Activated naive CD4-positive, alpha-beta T cell treated with anti-CD3 and anti-CD28 coated beads, Interleukin-2, amount 10 ng/mL, durations not matched to agents 7 days and 5 days (primary cell): Measurements from ENCODE around the gene GFOD2.
"Not testable (repeated sequence)": the region's sequence is repeated elsewhere in the genome, so short reads cannot be mapped to it uniquely, and the experiment has no call there.

Experiments used
- CTCF ChIA-PET: fragments of 350-600 bp; sonication (Branson Sonifier 250); formaldehyde crosslinking; loops from one replicate; lab custom pipeline; 2021; ENCODE audit warnings: antibody characterized with exemption; lab: Charles Lee
- DNase-seq: peaks from one replicate; pipeline ENCODE4 v3.0.0-alpha.2; 2020
- H3K27ac Mint-ChIP-seq: one replicate; pipeline ENCODE4 v1.8.0; 2021; ENCODE audit warnings: mild to moderate bottlenecking, moderate library complexity, mixed read lengths
- H3K27me3 Mint-ChIP-seq: one replicate; pipeline ENCODE4 v1.8.0; 2021; ENCODE audit warnings: mild to moderate bottlenecking, mixed read lengths
- H3K36me3 Mint-ChIP-seq: one replicate; pipeline ENCODE4 v1.8.0; 2021; ENCODE audit warnings: mixed read lengths
- H3K4me1 Mint-ChIP-seq: one replicate; pipeline ENCODE4 v1.8.0; 2021; ENCODE audit warnings: mixed read lengths
- H3K4me3 Mint-ChIP-seq: one replicate; pipeline ENCODE4 v1.8.0; 2021; ENCODE audit warnings: mild to moderate bottlenecking, moderate library complexity, mixed read lengths
- H3K9me3 Mint-ChIP-seq: one replicate; pipeline ENCODE4 v1.8.0; 2021; ENCODE audit warnings: mixed read lengths

GFOD2 gene

GRCh38 chr16:67719048-67719777 lies at the start of gene GFOD2:
Gene GFOD2 (minus strand): TSS chr16:67719316. CDS start chr16:67685715, 33,601 bp downstream.
- DNase-seq = peak; percentile 99
- peaks cover 4% of the 10 kb centered on the region for H3K27me3 Mint-ChIP-seq
- CTCF ChIA-PET = interaction anchor here (0.7 to 1.9 kb wide), 5 partner anchors 10 to 97 kb away, joined by 3 to 7 read pairs (median 4); partner anchors contain the start of gene C16orf86
- peak within 1 kb of the TSS; percentile 94 for H3K4me3 Mint-ChIP-seq
- H3K36me3 Mint-ChIP-seq = peaks cover 6% of the 10 kb centered on the region
- peaks cover 33% of the 10 kb centered on the region for H3K4me1 Mint-ChIP-seq
- peak within 1 kb of the TSS; percentile 96 for H3K27ac Mint-ChIP-seq
- no peaks in the 10 kb centered on the region for H3K9me3 Mint-ChIP-seq

- Mint-ChIP-seq H3K27ac (no peak overlapping the region), H3K36me3 (peaks cover 27% of the 10 kb centered on the region)
Observed at GRCh38 chr16:67767953-67768352, 48.8 kb upstream of the GFOD2 start.

GRCh38 chr16:67766291-67766690 lies 47.2 kb upstream of the GFOD2 start:
- peaks cover 20% of the 10 kb centered on the region for H3K36me3 Mint-ChIP-seq
- CTCF ChIA-PET = no interaction called here

More at GRCh38 chr16:67767953-67768352, 48.8 kb upstream of the GFOD2 start:
- H3K9me3 Mint-ChIP-seq = no peaks in the 10 kb centered on the region
- CTCF ChIA-PET = interaction anchor here (0.6 to 1.0 kb wide), 2 partner anchors 48 to 97 kb away, joined by 4 to 5 read pairs; no protein-coding TSS in a partner anchor
- no peaks in the 10 kb centered on the region for H3K27me3 Mint-ChIP-seq
- H3K4me3 Mint-ChIP-seq = no peak overlapping the region
- DNase-seq = no peak
- H3K4me1 Mint-ChIP-seq = no peaks in the 10 kb centered on the region

GRCh38 chr16:67764158-67764667 lies 45.1 kb upstream of the GFOD2 start:
- Mint-ChIP-seq H3K4me1 (peaks cover 19% of the 10 kb centered on the region), H3K27ac (no peak overlapping the region), H3K36me3 (peaks cover 15% of the 10 kb centered on the region), H3K27me3 (no peaks in the 10 kb centered on the region), H3K9me3 (no peaks in the 10 kb centered on the region), H3K4me3 (no peak overlapping the region)
- CTCF ChIA-PET = no interaction called here
- no peak for DNase-seq

More at GRCh38 chr16:67766291-67766690, 47.2 kb upstream of the GFOD2 start:
- H3K4me1 Mint-ChIP-seq = peaks cover 3% of the 10 kb centered on the region
- no peaks in the 10 kb centered on the region for H3K9me3 Mint-ChIP-seq
- no peaks in the 10 kb centered on the region for H3K27me3 Mint-ChIP-seq
- DNase-seq = no peak
- H3K4me3 Mint-ChIP-seq = no peak overlapping the region
- no peak overlapping the region for H3K27ac Mint-ChIP-seq

- CTCF ChIA-PET = no interaction called here
- Mint-ChIP-seq H3K4me1 (peaks cover 19% of the 10 kb centered on the region), H3K27ac (no peak overlapping the region), H3K36me3 (peaks cover 18% of the 10 kb centered on the region), H3K27me3 (no peaks in the 10 kb centered on the region), H3K9me3 (no peaks in the 10 kb centered on the region), H3K4me3 (no peak overlapping the region)
- DNase-seq = no peak
Observed at GRCh38 chr16:67763066-67763465, 44.0 kb upstream of the GFOD2 start.

GRCh38 chr16:67762385-67762784 lies 43.3 kb upstream of the GFOD2 start:
- Mint-ChIP-seq H3K9me3 (no peaks in the 10 kb centered on the region), H3K36me3 (peaks cover 18% of the 10 kb centered on the region), H3K4me3 (no peak overlapping the region), H3K4me1 (peaks cover 19% of the 10 kb centered on the region), H3K27ac (no peak overlapping the region), H3K27me3 (no peaks in the 10 kb centered on the region)
- CTCF ChIA-PET = no interaction called here
- DNase-seq = no peak

GRCh38 chr16:67761924-67762323 lies 42.8 kb upstream of the GFOD2 start:
- Mint-ChIP-seq H3K4me3 (no peak overlapping the region), H3K27ac (no peak overlapping the region), H3K4me1 (peaks cover 19% of the 10 kb centered on the region), H3K9me3 (no peaks in the 10 kb centered on the region), H3K27me3 (no peaks in the 10 kb centered on the region), H3K36me3 (peaks cover 18% of the 10 kb centered on the region)
- no peak for DNase-seq
- CTCF ChIA-PET = interaction anchor here (0.6 to 1.1 kb wide), 2 partner anchors 40 to 157 kb away, joined by 3 read pairs; no protein-coding TSS in a partner anchor

- no peaks in the 10 kb centered on the region for H3K27me3 Mint-ChIP-seq
- peak overlapping the region; percentile 70 for H3K27ac Mint-ChIP-seq
- H3K9me3 Mint-ChIP-seq = no peaks in the 10 kb centered on the region
- no peak overlapping the region for H3K4me3 Mint-ChIP-seq
- CTCF ChIA-PET = interaction anchor here (1.1 kb wide), 1 partner anchor 41 kb away, joined by 3 read pairs; no protein-coding TSS in a partner anchor
- no peak for DNase-seq
- peaks cover 19% of the 10 kb centered on the region for H3K4me1 Mint-ChIP-seq
- H3K36me3 Mint-ChIP-seq = peaks cover 13% of the 10 kb centered on the region
Observed at GRCh38 chr16:67760956-67761230, 41.8 kb upstream of the GFOD2 start.

- no peak for DNase-seq
- Mint-ChIP-seq H3K27me3 (no peaks in the 10 kb centered on the region), H3K36me3 (peaks cover 13% of the 10 kb centered on the region), H3K4me1 (peaks cover 19% of the 10 kb centered on the region), H3K9me3 (no peaks in the 10 kb centered on the region), H3K27ac (peak overlapping the region; percentile 70), H3K4me3 (no peak overlapping the region)
- CTCF ChIA-PET = no interaction called here
Observed at GRCh38 chr16:67760206-67760955, 41.3 kb upstream of the GFOD2 start.

- DNase-seq = no peak
- no peak overlapping the region for H3K4me3 Mint-ChIP-seq
- H3K27ac Mint-ChIP-seq = no peak overlapping the region
- no peaks in the 10 kb centered on the region for H3K9me3 Mint-ChIP-seq
- H3K4me1 Mint-ChIP-seq = peaks cover 19% of the 10 kb centered on the region
- no peaks in the 10 kb centered on the region for H3K27me3 Mint-ChIP-seq
- peaks cover 15% of the 10 kb centered on the region for H3K36me3 Mint-ChIP-seq
- CTCF ChIA-PET = no interaction called here
Observed at GRCh38 chr16:67758966-67759365, 39.9 kb upstream of the GFOD2 start.

GRCh38 chr16:67758006-67758405 lies 38.9 kb upstream of the GFOD2 start:
- H3K9me3 Mint-ChIP-seq = no peaks in the 10 kb centered on the region
- H3K4me3 Mint-ChIP-seq = no peak overlapping the region
- H3K27me3 Mint-ChIP-seq = no peaks in the 10 kb centered on the region
- H3K27ac Mint-ChIP-seq = no peak overlapping the region
- no peak for DNase-seq
- H3K36me3 Mint-ChIP-seq = peaks cover 17% of the 10 kb centered on the region
- CTCF ChIA-PET = no interaction called here
- H3K4me1 Mint-ChIP-seq = peaks cover 19% of the 10 kb centered on the region

GRCh38 chr16:67752641-67753040 lies 33.5 kb upstream of the GFOD2 start:
- Mint-ChIP-seq H3K27ac (no peak overlapping the region), H3K36me3 (peaks cover 6% of the 10 kb centered on the region), H3K27me3 (no peaks in the 10 kb centered on the region), H3K9me3 (no peaks in the 10 kb centered on the region), H3K4me3 (no peak overlapping the region), H3K4me1 (no peaks in the 10 kb centered on the region)
- DNase-seq = no peak
- CTCF ChIA-PET = no interaction called here

- CTCF ChIA-PET = interaction anchor here (1.2 kb wide), 1 partner anchor 178 kb away, joined by 3 read pairs; no protein-coding TSS in a partner anchor
Observed at GRCh38 chr16:67751331-67751730, 32.2 kb upstream of the GFOD2 start.

GRCh38 chr16:67750466-67750865 lies 31.4 kb upstream of the GFOD2 start:
- Mint-ChIP-seq H3K36me3 (peaks cover 6% of the 10 kb centered on the region), H3K4me3 (no peak overlapping the region), H3K27ac (no peak overlapping the region), H3K27me3 (no peaks in the 10 kb centered on the region), H3K9me3 (no peaks in the 10 kb centered on the region), H3K4me1 (no peaks in the 10 kb centered on the region)
- CTCF ChIA-PET = interaction anchor here (1.2 kb wide), 1 partner anchor 179 kb away, joined by 3 read pairs; no protein-coding TSS in a partner anchor
- no peak for DNase-seq

More at GRCh38 chr16:67751331-67751730, 32.2 kb upstream of the GFOD2 start:
- H3K27ac Mint-ChIP-seq, H3K4me3 Mint-ChIP-seq, H3K9me3 Mint-ChIP-seq, DNase-seq, H3K4me1 Mint-ChIP-seq, H3K36me3 Mint-ChIP-seq, H3K27me3 Mint-ChIP-seq: not testable (repeated sequence)
